GM23248 (cell line): ENCODE data around the gene IFT43. TPM values are rescaled to one million over a fixed set of nuclear protein-coding genes. Genes with fewer than 3 reads are reported as not detected.
"Not testable (repeated sequence)": the region's sequence is repeated elsewhere in the genome, so short reads cannot be mapped to it uniquely, and the experiment has no call there.

Source experiments
- DNase-seq: peaks from one replicate; pipeline ENCODE4 v3.0.0-alpha.2; 2015
- H2AFZ ChIP-seq: fragments of 200-600 bp; sonication (generic); 2 replicates; pipeline ENCODE4 v1.6.1; 2016; ENCODE audit warnings: antibody characterized with exemption
- H3F3A ChIP-seq: fragments of 200-600 bp; sonication (generic); 2 replicates; pipeline ENCODE4 v1.6.1; 2016; ENCODE audit warnings: mild to moderate bottlenecking, antibody characterized with exemption, mixed run types; ENCODE audit not compliant: insufficient read depth
- H3K27ac ChIP-seq: fragments of 200-600 bp; sonication (generic); 2 replicates; pipeline ENCODE4 v1.5.1; 2016; ENCODE audit warnings: mild to moderate bottlenecking
- H3K27me3 ChIP-seq: fragments of 200-600 bp; sonication (generic); replicated peaks from 2 replicates; pipeline ENCODE4 v1.6.1; 2016; ENCODE audit warnings: mild to moderate bottlenecking; ENCODE audit not compliant: insufficient read depth
- H3K36me3 ChIP-seq: fragments of 200-600 bp; sonication (generic); 2 replicates; pipeline ENCODE4 v1.6.1; 2016; ENCODE audit warnings: low read depth, mild to moderate bottlenecking
- H3K4me1 ChIP-seq: fragments of 200-600 bp; sonication (generic); 2 replicates; pipeline ENCODE4 v1.6.1; 2016; ENCODE audit warnings: mild to moderate bottlenecking; ENCODE audit not compliant: insufficient read depth
- H3K4me2 ChIP-seq: fragments of 200-600 bp; sonication (generic); one replicate; pipeline ENCODE4 v1.6.1; 2016; ENCODE audit warnings: mild to moderate bottlenecking; ENCODE audit not compliant: unreplicated experiment
- H3K4me3 ChIP-seq: fragments of 200-600 bp; sonication (generic); 2 replicates; pipeline ENCODE4 v1.5.1; 2016; ENCODE audit warnings: mild to moderate bottlenecking
- H3K79me2 ChIP-seq: fragments of 200-600 bp; sonication (generic); 2 replicates; pipeline ENCODE4 v1.6.1; 2016; ENCODE audit warnings: mild to moderate bottlenecking; ENCODE audit not compliant: insufficient read depth
- H3K9ac ChIP-seq: fragments of 200-600 bp; sonication (generic); 2 replicates; pipeline ENCODE4 v1.6.1; 2016; ENCODE audit warnings: mild to moderate bottlenecking
- H3K9me2 ChIP-seq: fragments of 200-600 bp; sonication (generic); 2 replicates; pipeline ENCODE4 v1.6.1; 2016; ENCODE audit warnings: mixed run types, mild to moderate bottlenecking, moderate library complexity; ENCODE audit not compliant: insufficient read depth
- H3K9me3 ChIP-seq: fragments of 200-600 bp; sonication (generic); one replicate; pipeline ENCODE4 v1.6.1; 2017; ENCODE audit warnings: low read depth
- H4K20me1 ChIP-seq: fragments of 200-600 bp; sonication (generic); 2 replicates; pipeline ENCODE4 v1.6.0; 2016; ENCODE audit not compliant: insufficient read depth
- EZH2 ChIP-seq: fragments of 200-600 bp; sonication (generic); IDR thresholded peaks from 2 replicates; pipeline ENCODE4 v1.6.1; 2018; ENCODE audit warnings: antibody characterized with exemption, mild to moderate bottlenecking; ENCODE audit not compliant: insufficient read depth, poor library complexity, severe bottlenecking
- EZH2phosphoT487 ChIP-seq: fragments of 200-600 bp; sonication (generic); IDR thresholded peaks from 2 replicates; pipeline ENCODE4 v1.6.1; 2018; ENCODE audit warnings: antibody characterized with exemption, moderate library complexity, mild to moderate bottlenecking, low read depth; ENCODE audit not compliant: insufficient read depth
- WGBS, 2 experiments: methylation state at CpG; one replicate each; pipeline ENCODE4 v1.1.6; 2015 to 2017; ENCODE audit warnings: low lambda C conversion rate in 2 of 2, low coverage in 1 of 2; ENCODE audit errors: missing lambda C conversion rate in 2 of 2; 5-methylcytosine and 5-hydroxymethylcytosine counted together
- in situ Hi-C: fragments of 300-500 bp; cut with MboI; formaldehyde crosslinking; loops from 2 replicates; pipeline ENCODE4 v1.15.0; 2020
- polyA plus RNA-seq: library from polyadenylated mRNA; unstranded; fragments of >200 nt; fragmentation: Nextera tagmentation; extraction: Ambion mirVana; gene quantifications from 2 replicates; pipeline ENCODE4 v1.2.1, GENCODE V29; 2016
- total RNA-seq: library from RNA; depleted of rRNA; stranded (reverse); fragments of >200 nt; shearing (Covaris generic); gene quantifications from 2 replicates; pipeline ENCODE4 v1.2.3, GENCODE V29; 2014

The IFT43 gene
- total and polyA plus RNA-seq, 2 experiments from 2014 or later = 41.4 to 67.9 TPM

DNA sequence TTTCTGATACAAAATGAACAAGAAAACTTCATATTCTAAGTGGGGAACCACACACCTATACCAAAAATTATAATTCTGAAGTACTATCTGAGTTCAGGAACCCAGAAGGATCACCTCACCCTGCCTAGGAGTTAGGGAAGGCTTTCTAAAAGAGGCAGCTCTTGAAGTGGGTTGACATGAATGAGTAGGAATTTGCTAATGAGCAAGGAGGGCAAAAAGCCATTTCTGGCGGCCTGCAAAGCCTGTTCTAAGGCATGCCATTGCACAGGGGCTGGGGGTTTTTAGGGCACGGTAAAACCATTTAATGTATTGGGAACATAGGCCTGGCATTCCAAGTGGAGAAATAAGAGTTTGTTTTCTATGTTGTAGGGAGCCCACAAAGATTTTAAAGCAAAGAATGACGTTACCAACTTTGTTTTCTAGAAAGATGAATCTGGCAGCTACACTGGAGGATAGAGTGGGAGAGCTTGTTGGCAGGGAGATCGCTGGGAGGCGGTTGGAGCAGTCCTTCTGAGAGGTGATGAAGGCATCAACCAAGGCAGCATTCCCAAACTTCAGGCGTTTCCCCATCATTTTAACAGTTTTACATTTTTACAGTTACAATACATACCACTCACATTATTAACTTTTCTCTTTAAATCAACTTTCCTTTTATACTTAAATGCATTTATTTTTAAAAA is 14.1 kb downstream of the IFT43 start:
- in situ Hi-C loops = no loop called here
- Histone ChIP-seq H3K9me2 (no peaks in the 10 kb centered on the region), H3K79me2 (no peaks in the 10 kb centered on the region), H3K4me2 (no peak overlapping the region), H3K9ac (no peak overlapping the region), H3K9me3 (no peaks in the 10 kb centered on the region), H3K4me3 (no peak overlapping the region), H3K27me3 (no peaks in the 10 kb centered on the region), H3K27ac (no peak overlapping the region), H2AFZ (no peak overlapping the region), H3K36me3 (peaks cover 46% of the 10 kb centered on the region), H4K20me1 (no peaks in the 10 kb centered on the region), H3K4me1 (peaks cover 18% of the 10 kb centered on the region), H3F3A (peaks cover 20% of the 10 kb centered on the region)
- WGBS, 2 experiments = 74 to 80% methylated on average over 6 of the region's 6 CpGs
- TF ChIP-seq EZH2 = no peak
- DNase-seq = no peak

DNA sequence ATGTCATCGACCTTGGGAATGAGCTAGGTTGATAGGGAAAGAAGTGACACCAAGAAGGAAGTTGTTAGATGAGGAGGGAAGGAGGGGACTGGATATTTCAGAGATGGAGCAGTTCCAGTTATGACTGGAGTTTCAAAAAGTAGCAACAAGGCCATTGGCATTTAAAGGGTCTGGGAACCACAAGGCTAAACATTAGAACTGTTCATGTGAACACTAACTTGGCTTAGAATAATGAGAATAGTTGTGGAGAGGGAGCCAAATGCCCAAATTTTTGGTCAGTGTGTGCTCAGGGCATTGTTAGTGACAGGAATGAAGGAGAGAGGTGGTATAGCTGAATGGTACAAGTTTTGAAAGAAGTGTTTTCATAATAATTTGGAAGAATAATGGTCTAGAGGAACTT is 16.8 kb downstream of the IFT43 start:
- in situ Hi-C loops = no loop called here

DNA sequence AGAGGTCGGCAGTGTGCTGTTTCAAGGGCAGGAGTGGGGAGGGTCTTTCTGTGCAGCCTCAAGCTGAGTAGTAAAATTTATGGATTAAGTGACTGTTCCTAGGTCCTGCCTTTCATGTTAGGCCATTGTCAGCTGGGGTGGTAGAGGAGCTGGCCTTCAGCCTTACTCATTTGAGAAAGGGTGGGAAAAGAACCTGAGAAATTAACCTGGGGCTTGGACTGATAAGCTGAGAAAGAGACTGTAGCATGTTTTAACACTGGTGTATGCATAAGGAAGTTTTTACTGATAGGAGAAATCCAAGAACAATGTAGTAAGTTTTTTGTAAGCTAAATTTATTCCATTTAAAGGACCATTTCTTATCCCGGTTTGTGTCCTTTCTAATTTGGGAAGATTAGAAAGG is 20.7 kb downstream of the IFT43 start:
- Histone ChIP-seq H3K9ac (no peak overlapping the region), H3K4me1 (peaks cover 11% of the 10 kb centered on the region), H4K20me1 (no peaks in the 10 kb centered on the region; the same call in 1 of the 2 replicates), H3K9me2 (no peaks in the 10 kb centered on the region), H3K36me3 (peaks cover 32% of the 10 kb centered on the region), H3F3A (peaks cover 15% of the 10 kb centered on the region), H3K27ac (no peak overlapping the region), H3K79me2 (no peaks in the 10 kb centered on the region), H3K27me3 (no peaks in the 10 kb centered on the region), H3K4me2 (no peak overlapping the region), H3K9me3 (no peaks in the 10 kb centered on the region), H2AFZ (no peak overlapping the region), H3K4me3 (no peak overlapping the region)
- no peak for DNase-seq
- TF ChIP-seq EZH2phosphoT487 (no peak), EZH2 (no peak)
- in situ Hi-C loops = no loop called here
- 93 to 96% methylated on average over 2 of the region's 2 CpGs for WGBS, 2 experiments

More for the DNA sequence above, 16.8 kb downstream of the IFT43 start:
- H3K4me2 ChIP-seq = no peak overlapping the region
- H3K9me2 ChIP-seq = no peaks in the 10 kb centered on the region
- no peak overlapping the region for H2AFZ ChIP-seq
- no peak overlapping the region for H3K4me3 ChIP-seq
- TF ChIP-seq EZH2phosphoT487 (no peak), EZH2 (no peak)
- no peaks in the 10 kb centered on the region for H3K79me2 ChIP-seq
- H3K9ac ChIP-seq = no peak overlapping the region
- 91 to 96% methylated on average over 1 of the region's 1 CpG for WGBS, 2 experiments
- no peak for DNase-seq
- H3K4me1 ChIP-seq = peaks cover 1% of the 10 kb centered on the region
- no peaks in the 10 kb centered on the region for H3K27me3 ChIP-seq
- no peaks in the 10 kb centered on the region for H3K9me3 ChIP-seq
- H3K36me3 ChIP-seq = peaks cover 46% of the 10 kb centered on the region
- no peaks in the 10 kb centered on the region for H4K20me1 ChIP-seq
- peaks cover 4% of the 10 kb centered on the region for H3F3A ChIP-seq
- H3K27ac ChIP-seq = no peak overlapping the region

DNA sequence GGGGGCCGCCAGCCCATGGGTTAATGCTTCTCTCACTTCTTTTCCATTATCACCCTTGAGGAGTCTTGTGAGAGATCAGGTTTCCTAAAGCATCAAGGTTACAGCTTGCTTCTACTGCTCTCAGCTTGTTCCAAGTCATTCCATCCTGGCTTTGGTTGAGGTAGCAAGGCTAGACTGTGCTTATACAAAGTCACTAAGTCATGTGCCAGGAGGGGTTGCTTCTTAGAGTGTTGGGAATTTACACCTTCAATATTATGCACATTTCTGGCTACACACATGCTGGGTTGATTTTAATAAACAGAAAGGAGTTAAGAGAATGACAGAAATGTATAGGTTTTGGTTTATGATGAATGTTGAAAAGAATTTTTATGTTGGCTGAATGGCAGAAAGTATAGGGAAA is 21.8 kb downstream of the IFT43 start:
- no peaks in the 10 kb centered on the region for H3K9me3 ChIP-seq
- H3K27me3 ChIP-seq = no peaks in the 10 kb centered on the region
- no peak for DNase-seq
- H3K9ac ChIP-seq = no peak overlapping the region
- TF ChIP-seq EZH2phosphoT487 (no peak), EZH2 (no peak)
- no peak overlapping the region for H2AFZ ChIP-seq
- no peak overlapping the region for H3K4me3 ChIP-seq
- in situ Hi-C loops = no loop called here
- H3F3A ChIP-seq = peaks cover 15% of the 10 kb centered on the region
- H3K36me3 ChIP-seq = peaks cover 30% of the 10 kb centered on the region
- no peaks in the 10 kb centered on the region for H3K79me2 ChIP-seq
- H4K20me1 ChIP-seq = no peaks in the 10 kb centered on the region; the same call in 1 of the 2 replicates
- no peak overlapping the region for H3K4me2 ChIP-seq
- H3K4me1 ChIP-seq = peaks cover 11% of the 10 kb centered on the region
- H3K27ac ChIP-seq = no peak overlapping the region
- WGBS, 2 experiments = 91 to 95% methylated on average over 1 of the region's 1 CpG
- H3K9me2 ChIP-seq = no peaks in the 10 kb centered on the region

DNA sequence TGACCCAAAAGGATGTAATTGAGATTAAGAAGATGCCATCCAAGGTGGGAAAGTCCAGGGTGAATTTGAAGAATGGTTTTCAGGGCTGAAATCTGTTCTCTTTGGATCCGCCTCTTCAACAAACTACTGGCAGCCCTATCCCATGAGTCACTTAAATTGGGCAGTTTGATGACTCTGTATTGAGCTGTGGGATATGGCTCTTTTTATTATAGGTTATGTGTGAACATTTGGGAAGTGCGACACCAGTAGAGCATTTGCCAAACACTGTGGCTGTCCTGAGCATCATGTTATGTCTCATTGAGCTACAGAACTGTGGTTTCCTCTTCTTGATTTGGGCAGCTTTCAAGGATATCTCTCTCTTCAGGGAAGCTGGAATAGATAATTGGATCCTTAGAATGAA is 22.3 kb downstream of the IFT43 start:
- Histone ChIP-seq H3K36me3 (peaks cover 33% of the 10 kb centered on the region), H3F3A (peaks cover 15% of the 10 kb centered on the region), H4K20me1 (no peaks in the 10 kb centered on the region; the same call in 1 of the 2 replicates), H3K4me2 (no peak overlapping the region), H3K9me3 (no peaks in the 10 kb centered on the region), H3K79me2 (no peaks in the 10 kb centered on the region), H3K9ac (no peak overlapping the region), H3K9me2 (no peaks in the 10 kb centered on the region), H3K27ac (no peak overlapping the region), H3K4me3 (no peak overlapping the region), H3K27me3 (no peaks in the 10 kb centered on the region), H2AFZ (no peak overlapping the region), H3K4me1 (peaks cover 11% of the 10 kb centered on the region)
- peak; percentile 72 for DNase-seq
- in situ Hi-C loops = no loop called here
- WGBS, 2 experiments = 60 to 63% methylated on average over 2 of the region's 2 CpGs
- TF ChIP-seq EZH2 (no peak), EZH2phosphoT487 (no peak)

DNA sequence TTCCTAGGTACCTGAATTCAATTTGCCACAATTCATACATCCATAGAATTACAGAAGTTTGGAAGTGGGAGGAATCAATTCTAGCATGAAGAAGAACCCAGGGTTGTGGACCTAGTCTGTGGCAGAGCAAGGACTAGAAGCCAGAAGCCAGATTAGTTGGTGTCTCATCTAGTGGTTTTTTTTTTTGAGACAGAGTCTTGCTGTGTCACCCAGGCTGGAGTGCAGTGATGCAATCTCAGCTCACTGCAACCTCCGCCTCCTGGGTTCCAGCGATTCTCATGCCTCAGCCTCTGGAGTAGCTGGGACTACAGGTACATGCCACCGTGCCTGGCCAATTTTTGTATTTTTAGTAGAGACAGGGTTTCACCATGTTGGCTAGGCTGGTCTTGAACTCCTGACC is 24.1 kb downstream of the IFT43 start:
- WGBS, 2 experiments = 91 to 96% methylated on average over 3 of the region's 3 CpGs
- in situ Hi-C loops, H3K9me2 ChIP-seq, H3K4me2 ChIP-seq, H3K79me2 ChIP-seq, H2AFZ ChIP-seq, H3K9ac ChIP-seq, DNase-seq, H4K20me1 ChIP-seq, H3K27me3 ChIP-seq, H3K4me3 ChIP-seq, H3K9me3 ChIP-seq, H3K27ac ChIP-seq: not testable (repeated sequence)
- Histone ChIP-seq H3K4me1 (peaks cover 11% of the 10 kb centered on the region), H3K36me3 (peaks cover 33% of the 10 kb centered on the region), H3F3A (peaks cover 15% of the 10 kb centered on the region)
